ENCODE results near the gene CSF2.
"Not testable (repeated sequence)": the region's sequence is repeated elsewhere in the genome, so short reads cannot be mapped to it uniquely, and the experiment has no call there.

CSF2 gene

DNA sequence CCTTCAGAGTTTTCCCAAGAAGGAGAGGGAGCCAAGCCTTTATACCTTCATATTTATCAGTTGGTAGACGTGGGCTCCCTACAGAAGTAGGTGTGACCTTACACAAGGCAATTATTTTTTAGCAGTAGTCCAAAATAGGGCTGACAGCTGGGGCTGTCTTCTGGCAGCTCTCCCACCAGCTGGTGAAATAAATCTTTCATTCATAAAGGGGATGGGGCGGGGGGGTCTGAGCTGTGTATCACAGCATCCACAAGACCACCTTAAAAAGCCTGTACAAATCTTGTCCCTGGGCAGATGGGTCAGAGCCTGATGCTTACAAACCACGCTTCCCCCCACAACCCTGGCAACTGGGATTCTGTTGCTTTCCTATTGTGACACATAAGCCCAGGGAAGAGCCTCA, 19.7 kb downstream of the CSF2 start:
- no peak for FAIRE-seq

GRCh38 chr5:132094393-132095076, 20.9 kb downstream of the CSF2 start:
- FAIRE-seq = no peak

DNA sequence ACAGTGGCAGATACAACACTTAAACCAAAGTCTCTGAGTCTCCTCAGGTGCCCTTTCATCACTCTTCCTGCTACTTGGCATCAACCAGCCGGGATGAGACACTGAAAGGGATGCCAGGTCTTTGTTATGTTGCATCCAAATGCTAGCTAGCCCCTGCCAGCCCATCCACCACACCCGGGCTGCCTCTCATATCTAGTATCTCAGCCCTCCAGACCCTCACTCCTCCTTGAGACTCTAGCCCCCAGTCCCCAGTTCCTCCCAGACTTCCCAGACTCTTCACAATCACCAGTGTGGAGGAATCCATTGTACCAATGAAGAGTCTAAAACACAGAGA, 21.5 kb downstream of the CSF2 start:
- FAIRE-seq = no peak

DNA sequence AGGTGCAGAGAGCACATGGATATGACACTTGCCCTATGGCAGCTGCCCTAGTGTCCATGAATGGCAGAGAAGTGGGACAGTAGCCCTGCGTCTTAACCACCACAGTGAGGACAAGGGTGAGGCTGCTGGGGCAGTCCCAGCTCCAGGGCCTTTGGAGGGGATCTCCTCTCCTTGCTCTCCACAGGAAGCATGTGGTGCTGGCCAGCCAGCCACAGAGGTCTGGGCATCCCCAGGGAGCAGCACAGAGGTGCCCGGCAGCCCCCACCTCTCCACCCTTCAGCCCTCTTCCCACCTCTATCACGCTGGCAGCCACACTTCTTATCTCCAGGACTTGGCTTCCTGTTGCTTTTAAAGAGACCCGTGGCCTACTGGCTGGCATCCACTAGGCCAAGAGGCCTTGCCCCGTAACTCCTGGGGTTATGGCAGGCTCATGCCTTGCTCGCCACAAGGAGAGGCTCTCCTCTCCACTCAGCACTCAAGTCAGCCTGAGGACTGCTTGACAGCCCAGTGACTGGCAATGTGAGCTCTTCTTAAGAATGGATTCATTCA, 21.9 kb downstream of the CSF2 start:
- no peak for FAIRE-seq

DNA sequence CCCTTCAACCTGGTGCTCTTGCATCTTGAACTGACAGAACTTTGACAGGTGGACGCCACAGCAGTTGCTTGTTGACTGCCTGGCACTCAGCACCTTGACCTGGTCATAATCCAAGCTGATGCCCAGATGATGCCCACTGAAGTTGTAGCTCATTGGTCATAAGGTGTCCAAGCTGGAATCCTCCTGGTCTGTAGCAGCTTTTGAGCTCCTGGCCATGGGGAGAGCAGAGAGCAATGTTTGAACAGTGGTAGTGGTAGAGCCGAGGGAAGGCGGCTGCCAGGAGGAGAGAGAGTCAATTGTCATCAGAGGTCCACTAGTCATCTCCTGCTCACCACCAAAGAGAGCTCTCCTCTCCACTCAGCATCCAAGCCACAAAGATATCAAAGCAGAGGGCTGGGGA, 23.3 kb downstream of the CSF2 start:
- FAIRE-seq = no peak

GRCh38 chr5:132098151-132098594, 24.6 kb downstream of the CSF2 start:
- FAIRE-seq = no peak

GRCh38 chr5:132098621-132099020, 25.0 kb downstream of the CSF2 start:
- FAIRE-seq = no peak

- no peak for FAIRE-seq
Measured at GRCh38 chr5:132099076-132099748, 25.6 kb downstream of the CSF2 start.

DNA sequence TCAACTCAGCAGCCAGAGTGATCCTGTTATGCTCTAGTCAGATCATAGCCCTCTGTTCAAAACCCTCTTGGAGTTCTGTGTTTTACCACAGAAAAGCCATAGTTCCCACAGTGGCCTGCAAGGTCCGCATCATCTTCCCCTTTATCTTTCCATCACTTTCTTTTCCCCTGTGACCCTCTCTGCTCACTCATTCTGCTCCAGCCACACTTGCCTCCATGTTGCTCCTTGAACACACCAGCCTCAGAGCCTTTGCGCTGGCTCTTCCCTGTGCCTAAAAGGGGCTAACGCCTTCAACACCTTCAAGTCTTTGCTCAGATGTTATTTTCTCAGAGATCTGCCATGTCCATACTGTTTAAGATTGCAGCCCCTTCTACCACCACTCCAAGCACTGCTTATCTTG, 26.3 kb downstream of the CSF2 start:
- FAIRE-seq = no peak

- no peak for FAIRE-seq
Measured at GRCh38 chr5:132100672-132101261, 27.2 kb downstream of the CSF2 start.

GRCh38 chr5:132101385-132101880, 27.8 kb downstream of the CSF2 start:
- FAIRE-seq = no peak

DNA sequence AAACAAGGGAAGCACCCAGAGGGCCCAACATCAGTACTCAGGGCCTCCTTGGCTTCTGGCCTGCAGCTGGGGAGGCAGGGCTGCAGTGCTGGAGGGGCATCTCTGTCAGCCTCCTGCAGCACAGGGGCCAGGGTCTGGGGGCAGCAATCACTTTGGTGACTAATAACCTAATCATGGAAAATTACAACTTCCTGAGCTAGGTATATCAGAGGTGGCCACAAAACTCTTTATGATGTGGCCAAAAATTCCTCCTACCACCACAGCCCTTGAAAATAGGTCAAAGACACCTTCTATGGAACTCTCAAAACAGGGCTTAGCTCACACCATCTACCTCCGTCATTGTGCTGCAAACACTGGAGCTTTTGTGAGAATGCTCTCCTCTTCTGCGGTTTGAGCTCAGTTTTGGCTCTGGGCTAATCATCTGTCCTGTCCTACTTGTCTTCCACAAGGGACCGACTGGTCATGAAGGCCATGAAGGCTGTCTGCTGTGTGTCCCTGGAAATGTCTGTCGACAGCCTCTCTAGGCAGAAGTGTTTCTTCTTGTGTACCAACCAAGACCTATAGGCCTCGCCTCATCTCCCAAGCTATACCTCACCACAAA, 28.6 kb downstream of the CSF2 start:
- FAIRE-seq = no peak

- FAIRE-seq = no peak
Measured at GRCh38 chr5:132102944-132103331, 29.3 kb downstream of the CSF2 start.

GRCh38 chr5:132103332-132103951, 29.9 kb downstream of the CSF2 start:
- FAIRE-seq = no peak

DNA sequence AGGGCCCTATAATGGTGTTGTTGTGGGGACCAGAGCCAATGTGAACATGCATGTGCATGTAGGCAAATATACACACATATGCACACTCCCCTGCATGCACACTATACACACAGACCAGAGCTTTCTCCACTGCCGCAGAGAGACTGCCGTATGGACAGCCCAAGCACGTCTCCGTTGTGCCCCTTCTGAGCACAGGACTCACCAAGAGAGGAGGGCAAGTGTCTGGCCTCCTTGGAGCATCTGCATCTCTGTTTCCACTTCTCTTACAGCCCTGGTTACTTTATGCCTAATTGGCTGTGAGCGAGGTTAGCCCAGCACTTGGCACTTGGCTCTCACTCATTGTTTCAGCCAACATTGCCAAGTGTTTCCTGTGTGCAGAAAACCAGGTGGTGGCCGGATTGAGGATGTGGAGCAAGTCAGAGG, 30.4 kb downstream of the CSF2 start:
- FAIRE-seq = no peak

DNA sequence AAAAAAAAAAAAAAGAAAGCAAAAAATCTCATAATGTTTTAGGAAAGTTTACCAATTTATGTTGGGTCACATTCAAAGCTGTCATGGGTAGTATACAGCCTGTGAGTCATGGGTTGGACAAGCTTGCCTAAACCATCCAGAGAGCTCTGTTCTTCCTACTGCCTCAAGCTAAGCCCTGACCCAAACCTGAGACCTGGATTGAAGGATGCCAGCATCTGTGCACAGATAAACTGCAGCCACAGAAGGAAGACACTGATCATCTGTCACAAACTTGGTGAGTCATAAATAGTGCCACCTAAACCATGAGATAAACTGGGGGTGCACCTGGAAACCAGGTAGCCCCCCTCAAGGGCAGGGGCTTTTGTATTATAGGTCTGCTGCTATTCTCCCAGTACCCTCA, 31.0 kb downstream of the CSF2 start:
- no peak for FAIRE-seq

GRCh38 chr5:132105688-132106087, 32.1 kb downstream of the CSF2 start:
- no peak for FAIRE-seq

DNA sequence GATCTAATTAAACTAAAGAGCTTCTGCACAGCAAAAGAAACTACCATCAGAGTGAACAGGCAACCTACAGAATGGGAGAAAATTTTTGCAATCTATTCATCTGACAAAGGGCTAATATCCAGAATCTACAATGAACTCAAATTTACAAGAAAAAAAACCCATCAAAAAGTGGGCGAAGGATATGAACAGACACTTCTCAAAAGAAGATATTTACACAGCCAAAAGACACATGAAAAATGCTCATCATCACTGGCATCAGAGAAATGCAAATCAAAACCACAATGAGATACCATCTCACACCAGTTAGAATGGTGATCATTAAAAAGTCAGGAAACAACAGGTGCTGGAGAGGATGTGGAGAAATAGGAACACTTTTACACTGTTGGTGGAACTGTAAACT, 34.9 kb downstream of the CSF2 start:
- not testable (repeated sequence) for FAIRE-seq

- FAIRE-seq = not testable (repeated sequence)
Measured at GRCh38 chr5:132108957-132109356, 35.4 kb downstream of the CSF2 start.

GRCh38 chr5:132109494-132110053, 36.0 kb downstream of the CSF2 start:
- no peak for FAIRE-seq

- no peak for FAIRE-seq
Measured at GRCh38 chr5:132110195-132110594, 36.6 kb downstream of the CSF2 start.

DNA sequence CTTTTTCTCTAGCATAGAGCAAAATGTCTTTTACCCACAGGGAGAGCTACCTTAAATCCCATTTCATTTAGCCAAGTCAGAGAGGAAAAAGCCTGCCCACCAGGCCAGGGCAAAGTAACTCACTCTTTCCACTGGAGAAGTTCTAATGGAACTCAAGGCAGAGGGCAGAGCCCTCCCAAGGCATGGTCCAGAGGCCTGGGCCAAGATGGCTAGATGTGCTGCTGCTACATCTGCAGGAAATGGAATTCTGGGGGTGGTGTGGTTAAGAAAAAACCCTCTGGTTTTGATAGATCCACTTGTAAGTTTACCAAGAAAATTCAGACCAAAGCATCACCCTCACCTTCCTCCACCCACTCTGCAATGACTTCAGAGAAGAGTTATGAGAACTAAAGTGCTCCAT, 37.3 kb downstream of the CSF2 start:
- no peak for FAIRE-seq

DNA sequence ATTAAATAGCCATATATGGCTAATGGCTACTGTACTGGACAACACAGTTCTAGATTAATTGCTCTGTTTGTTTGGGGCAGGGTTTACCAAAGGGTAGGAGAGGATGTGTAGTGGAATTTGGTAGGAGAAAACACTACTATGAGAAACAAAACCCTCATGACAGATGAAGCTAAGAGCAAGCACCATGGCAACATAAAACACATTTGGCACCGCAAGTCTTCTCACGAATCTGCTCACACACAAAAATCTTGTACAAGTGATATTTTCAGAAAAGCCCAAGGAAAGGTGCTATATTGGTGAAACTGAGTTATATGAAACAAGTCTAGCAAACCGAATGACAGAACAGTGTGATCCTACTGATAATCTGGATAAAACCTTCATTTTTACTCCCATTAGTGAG, 38.5 kb downstream of the CSF2 start:
- FAIRE-seq = no peak

Measured in islet of Langerhans (tissue), 1 donor.